Embryonic facial prominence (tissue), 1 donor: ENCODE data around the gene ARID5B.

Source experiments
- DNase-seq: peaks from one replicate; pipeline ENCODE4 v3.0.0-alpha.2; 2016; ENCODE audit errors: extremely low spot score

Gene ARID5B

DNA sequence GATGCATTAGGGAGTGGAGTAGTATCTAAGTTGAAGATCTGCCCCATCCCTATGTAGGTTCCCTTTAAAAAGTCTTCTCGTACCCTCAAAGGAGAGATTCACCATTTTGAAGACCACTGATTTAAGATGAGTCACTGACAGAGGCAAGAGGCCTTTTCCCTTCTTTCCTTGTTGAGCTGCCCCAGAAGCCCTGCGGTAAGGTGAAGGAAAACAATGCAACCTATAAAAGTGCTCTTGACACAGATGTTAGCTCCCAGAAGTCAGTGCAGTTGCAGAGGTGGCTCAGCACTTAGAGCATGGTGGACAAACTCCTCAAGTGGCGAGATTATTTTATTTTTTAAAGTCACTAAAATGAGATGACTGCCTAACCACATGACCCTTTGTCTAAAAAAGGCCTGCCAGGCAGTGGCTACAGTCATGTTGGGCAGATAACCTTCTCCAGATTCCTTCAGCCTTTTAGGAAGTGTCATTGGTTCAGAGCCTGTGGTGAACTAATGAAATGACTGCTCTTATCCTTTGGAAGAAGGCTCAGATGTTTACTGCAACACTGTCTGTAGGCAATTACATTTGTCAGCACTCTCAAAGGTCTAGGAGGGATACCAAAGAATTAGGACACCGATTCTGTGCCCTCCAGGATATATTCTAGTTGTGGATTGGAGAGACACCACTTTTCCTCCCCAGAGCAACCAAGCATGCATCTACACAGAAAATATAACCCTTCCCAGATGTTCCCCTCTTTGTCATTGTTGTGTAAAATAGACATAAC lies 88.7 kb downstream of the ARID5B start:
- no peak for DNase-seq

DNA sequence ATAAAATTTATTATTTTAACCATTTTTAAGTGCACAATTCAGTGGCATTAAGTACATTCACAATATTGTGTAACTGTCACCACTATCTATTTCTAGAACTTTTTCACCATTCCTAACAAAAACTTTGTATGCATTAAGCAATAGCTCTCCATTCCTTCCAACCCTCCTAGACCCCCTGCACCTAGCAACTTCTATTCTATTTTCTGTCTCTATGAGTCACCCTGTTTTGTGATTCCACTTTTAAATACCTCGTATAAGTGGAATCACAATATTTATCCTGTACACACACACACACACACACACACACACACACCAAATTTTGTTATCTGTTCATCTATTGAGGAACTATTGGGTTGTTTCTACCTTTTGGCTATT lies 89.2 kb downstream of the ARID5B start:
- DNase-seq, result no peak

DNA sequence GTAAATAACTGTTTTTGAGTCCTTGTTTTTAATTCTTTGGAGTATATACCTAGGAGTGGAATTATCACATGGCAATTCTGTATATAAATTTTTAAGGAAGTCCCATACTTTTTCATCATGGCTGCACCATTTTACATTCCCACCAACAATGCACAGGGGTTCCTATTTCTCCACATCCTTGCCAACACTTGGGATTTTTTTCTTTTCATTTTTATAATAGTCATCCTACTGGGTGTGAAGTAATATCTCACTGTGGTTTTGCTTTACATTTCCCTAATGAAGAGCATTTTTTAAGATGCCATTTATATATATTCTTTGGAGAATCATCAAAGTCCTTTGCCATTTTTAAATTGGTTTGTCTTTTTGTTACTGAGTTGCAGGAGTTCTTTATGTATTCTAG lies 89.7 kb downstream of the ARID5B start:
- DNase-seq, result no peak

DNA sequence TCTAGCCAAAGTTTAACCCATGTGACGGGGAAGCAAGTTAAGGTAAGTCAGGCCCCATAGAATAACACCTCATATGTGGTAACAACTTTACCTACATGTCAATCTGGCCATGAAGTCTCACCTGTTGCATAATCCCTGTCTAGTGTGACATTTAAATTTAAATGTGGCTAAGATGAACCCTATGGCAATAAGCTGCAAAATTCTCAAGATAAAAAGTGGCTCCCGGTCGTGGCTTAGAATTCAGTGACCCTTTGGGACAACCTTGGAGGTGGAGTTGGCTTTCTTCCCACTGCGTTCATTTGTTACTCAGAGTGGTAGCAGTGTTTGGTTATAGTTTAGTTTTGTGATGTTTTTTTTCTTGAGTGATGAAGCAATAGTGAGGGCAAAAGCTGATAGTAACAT lies 90.6 kb downstream of the ARID5B start:
- DNase-seq, result no peak

DNA sequence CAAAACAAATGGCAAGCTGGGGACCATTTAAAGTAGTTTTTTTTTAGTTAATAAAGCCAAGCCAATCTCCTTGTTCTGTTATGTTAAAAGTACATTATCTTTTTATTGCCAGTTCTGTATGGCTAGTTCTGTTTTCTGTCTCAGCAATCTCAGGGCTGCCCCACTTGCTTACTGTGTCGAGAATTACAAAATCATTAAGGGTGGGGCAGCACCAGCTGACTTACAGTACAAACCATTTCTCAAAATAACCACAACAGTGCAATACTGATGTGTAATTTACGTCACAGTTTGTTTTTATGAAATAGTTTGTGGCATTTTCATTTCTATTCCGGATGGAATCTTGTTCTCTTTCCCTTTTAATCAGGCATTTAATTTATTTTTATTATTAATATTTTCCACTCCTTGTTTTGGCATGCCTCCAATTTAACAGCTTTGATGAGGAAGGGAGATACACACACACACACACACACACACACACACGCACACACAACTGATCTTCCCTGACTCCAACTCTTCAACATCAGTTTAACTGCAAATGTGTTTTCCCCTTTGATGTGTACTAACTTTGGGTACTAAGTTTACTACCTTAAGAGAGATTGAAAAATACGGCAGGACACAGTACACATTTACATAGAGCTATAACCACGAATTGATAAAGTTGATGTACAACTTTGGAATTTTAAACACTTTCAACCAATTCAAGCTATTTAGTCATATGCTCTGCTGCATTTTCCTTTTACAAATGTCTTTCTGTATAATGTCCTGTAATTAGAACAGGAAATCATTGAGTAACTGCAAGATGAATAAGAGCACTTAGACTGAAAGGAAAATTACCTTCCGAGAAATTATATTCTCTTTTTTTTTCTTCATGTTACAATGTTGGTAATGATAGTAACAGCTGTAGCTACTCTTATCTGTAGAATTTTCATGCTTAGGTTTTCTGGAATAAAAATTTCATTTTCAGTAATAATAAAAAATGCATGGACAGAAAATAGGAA lies 91.5 kb downstream of the ARID5B start:
- no peak for DNase-seq

DNA sequence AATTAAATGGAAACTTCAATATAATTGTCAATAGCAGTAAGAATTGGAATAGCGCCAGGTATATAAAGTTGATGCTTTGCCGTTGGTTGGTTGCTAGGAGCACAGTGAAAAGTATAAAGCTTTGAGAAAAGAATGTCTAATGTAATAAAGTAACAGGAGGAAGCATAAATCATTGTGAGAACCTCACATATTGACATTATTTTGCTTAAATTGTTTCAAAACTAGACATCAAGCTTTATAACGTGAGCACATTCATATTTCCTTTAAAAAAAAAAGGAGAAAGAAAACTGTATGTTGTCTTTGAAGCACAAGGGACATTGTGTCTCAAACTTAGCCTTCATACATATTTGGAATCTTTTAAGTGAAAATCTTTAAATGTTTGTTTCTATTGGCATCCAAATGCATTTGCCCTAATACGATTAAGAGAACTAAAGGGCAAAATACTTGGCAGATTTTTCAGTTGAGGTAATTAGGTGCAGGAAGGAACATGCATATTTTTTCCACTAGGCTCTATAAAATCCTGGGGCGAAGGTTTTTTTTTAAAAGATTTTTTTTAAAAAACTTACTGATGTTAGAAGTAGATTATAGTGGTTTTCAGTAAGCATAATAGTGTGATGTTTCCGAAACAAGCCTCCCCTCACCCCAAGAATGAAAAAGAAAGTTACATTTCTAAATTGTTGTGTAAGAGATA lies 92.4 kb downstream of the ARID5B start:
- no peak for DNase-seq

DNA sequence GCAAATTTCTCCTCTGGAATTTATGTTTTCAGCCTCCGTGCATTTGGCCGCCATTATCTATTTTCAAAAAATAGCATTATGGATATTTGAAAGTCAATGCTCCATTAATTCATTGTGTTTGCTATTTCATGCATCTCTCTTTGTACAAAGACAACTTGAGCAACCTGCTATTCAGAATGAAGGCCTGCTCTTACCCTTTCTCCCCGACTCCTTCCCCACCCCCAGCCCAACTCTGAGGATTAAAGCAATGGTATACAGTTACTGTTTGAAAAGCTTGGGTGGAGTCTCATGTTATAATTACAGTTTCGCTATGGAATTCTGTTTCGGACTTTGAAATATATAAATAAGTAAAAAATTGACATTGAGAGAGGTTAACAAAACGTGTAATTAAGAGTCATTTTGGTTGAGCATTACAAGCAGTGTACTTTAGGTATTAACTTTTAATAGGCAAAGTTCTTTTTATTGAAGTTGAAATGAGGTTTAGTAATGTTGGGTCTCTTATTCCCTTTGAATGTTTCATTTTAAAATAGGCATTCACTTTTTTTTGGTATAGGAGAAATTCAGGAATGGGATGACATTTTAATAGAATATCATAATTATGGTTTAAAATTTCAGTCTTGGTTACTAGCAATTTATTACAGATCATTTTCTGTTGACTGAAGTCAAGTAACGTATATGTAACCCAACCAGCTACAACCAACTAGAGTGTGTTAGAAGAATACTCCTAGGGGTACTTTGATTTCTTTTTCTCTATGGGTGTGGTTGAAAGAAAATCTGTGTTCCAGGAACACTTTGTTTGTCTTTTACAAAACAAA lies 93.1 kb downstream of the ARID5B start:
- no peak for DNase-seq

DNA sequence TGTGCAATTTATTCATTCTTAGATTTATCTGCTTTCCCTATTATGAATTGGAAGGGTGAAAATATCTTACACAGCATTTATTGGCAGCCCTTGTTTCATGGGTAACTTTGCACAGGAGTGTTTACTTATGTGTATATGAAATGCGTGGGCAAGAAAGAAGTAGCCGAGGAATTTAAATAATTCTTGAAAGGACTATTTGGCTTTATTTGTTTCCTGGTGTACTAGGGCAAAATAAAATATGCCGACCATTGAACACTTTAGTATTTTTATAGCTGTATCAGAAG lies 93.7 kb downstream of the ARID5B start:
- DNase-seq, result no peak

DNA sequence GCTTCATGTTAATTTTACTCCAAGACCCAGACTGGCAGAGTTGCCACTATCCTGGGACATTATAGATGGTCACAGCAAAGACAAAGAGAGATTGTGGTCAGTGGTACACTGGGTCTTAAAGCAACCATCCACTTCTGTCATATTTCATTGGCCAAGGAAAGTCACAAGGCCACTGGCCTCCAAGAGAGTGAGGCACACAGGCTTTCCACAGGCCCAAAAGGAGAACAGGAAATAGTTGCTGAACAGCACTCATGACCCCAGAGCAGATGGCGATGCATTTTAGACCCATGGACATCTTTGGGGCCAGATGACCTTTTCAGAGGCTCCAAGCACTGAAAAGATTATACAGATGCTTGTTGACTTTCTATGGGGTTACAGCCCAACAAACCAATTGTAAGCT lies 97.4 kb downstream of the ARID5B start:
- DNase-seq, result no peak

DNA sequence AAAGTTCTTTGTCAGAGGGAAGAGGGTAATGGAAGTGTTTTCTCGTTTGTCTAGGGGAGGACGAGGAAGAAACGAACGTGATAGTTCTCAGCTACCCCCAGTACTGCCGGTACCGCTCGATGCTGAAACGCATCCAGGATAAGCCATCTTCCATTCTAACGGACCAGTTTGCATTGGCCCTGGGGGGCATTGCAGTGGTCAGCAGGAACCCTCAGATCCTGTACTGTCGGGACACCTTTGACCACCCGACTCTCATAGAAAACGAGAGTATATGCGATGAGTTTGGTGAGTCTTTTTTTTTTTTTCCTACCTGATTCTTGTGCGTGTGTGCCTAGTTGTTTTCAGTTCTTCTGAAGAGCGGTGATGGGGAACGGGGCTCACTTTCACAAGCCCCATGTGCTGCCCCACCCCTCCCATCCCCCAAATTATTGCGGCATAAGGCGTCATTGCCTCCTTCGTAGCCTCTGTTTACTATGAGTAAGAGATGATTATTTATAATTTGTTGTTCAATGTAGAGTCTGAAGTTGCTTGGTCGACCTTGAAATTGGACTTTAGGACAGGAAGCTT lies 98.6 kb downstream of the ARID5B start:
- DNase-seq, result no peak

DNA sequence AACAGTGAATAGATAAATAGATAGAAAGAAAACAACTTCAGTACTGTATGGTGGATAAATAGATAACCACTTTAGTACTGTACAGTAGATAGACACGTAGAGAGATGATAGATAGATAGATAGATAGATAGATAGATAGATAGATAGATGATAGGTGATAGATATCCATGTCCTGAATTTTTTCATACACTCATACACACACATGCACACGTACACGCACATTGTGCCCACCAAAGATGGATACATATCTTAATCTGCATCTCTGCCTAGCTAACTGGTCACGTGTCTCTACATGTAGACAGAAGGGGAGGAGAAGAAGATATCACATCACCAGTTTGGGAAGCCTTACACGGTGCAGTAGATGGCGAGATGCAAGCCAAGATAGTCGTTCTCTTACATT lies 99.2 kb downstream of the ARID5B start:
- DNase-seq, result no peak

DNA sequence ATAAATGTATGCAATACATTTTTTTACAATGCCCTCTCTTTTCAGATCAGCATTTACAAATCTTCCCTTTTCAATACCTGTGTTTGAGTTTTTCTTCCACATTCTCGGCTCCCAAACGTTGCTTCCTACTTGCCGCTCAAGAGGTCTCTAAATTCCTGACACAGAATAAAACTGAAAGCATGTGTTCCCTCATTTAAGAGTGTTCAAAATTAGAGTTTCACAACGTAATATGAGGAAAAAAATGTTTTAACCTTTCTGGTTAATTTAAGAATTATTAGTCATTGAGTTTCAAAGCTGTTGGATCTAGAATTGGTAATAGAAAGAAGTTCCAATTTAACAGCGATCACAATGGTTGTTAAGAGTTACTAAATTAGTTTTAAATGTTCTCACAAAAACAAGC lies 100.4 kb downstream of the ARID5B start:
- DNase-seq, result no peak

DNA sequence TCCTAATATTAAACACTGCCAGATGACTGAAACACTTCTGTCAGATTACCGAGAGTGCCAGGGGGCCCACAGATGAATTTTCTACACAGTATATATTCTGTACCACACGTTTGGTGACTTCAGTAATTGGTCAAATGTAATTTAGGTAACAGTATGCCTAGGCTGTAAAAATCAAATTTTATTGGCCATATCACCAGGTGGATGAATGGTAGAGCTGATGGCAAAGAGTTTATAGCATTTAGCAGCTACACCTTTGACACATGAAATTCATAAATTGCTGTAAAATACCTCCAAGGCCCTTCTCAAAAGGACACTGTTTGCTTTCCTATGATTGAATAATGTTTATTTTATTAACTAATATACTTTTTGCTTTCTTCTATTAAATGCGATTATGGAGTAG lies 101.3 kb downstream of the ARID5B start:
- DNase-seq, result no peak

DNA sequence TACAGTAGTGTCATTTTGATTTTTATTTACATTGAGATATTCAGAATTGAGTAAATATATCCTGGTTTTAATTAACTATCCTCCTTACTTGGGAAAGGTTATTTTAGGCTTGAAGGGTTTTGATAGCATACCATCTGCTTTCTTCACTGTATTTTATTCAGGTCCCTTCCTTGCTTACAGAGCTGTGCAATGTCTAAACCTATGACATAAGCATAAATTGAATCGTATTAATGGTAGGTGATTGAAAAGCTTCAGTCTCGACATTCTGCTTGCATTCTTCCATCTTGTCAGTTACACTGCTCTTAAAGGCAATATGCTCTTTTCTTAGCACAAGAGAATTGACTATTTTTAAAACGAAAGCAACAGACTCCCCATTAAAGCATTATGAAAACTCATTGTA lies 102.5 kb downstream of the ARID5B start:
- DNase-seq, result no peak

DNA sequence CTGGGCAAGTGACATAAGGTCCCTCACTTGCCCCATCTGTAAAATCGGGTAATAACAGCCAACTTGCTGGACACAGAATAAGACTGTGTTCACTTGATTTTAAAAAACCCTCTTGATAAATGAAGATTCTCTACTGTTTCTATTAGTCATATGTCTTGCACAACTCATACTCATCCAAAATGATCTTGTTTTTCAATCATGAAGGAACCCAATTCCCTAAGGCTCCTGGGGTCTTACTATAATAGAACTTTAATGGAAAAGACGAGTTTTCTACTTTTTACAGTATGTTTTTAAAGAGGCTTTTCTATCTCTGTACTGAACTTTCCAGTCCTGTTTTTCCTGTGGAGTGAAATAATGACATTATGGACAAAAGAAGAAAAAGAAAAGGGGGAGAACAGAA lies 103.8 kb downstream of the ARID5B start:
- DNase-seq, result no peak

DNA sequence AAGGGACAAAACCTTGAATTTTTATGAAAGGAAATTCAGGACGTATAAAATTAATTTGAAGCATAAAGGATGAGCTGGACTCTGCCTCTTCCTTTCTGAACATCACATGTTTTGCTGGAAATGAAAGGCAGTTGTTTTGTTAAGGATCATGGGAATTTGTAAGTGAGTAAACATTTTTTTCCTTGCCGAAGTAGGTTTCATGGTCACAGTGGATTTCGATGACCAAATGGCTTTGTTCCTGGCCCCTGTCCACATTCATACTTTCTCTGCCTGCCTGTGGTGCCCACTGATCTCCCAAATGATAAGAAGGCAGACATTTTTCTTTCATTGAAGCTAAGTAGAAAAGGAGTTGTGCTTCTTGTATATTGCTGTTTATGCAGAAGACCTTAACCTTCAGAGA lies 104.2 kb downstream of the ARID5B start:
- no peak for DNase-seq

DNA sequence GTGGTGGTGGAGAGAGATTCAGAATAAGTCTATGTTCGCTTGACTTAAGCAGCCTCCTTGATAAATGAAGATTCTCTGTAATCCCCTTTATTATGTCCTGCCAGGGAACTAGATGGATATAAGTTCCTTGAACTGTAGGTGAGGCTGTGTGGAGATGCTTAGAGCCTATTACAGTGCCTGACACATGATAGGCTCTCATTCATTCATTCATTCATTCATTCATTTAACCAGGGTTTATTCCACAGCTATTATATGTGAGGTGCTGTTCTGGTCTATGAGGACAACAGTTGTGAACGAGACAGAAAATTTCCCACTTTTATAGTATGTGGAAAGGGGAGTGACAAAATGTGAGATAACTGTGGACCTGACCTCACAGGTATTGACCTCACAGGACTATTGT lies 105.6 kb downstream of the ARID5B start:
- DNase-seq, result no peak

DNA sequence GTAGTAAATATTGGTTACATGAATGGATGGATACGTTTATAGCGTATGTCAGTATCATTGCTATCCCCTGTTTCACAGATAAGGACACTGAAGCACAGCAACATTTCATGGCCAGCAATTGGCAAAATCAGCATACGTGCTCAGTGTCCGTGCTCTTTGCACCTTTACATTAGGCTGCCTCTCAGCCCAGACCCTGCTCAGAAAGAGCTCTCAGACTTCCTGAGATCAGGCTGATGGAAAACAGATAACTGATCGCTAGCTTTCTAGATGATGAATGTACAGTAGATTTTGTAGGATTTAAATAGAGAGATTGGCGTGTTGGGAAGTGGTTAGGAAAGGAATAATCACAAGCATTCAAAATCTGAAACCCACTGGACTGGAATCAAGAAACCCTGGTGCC lies 106.7 kb downstream of the ARID5B start:
- DNase-seq, result no peak

DNA sequence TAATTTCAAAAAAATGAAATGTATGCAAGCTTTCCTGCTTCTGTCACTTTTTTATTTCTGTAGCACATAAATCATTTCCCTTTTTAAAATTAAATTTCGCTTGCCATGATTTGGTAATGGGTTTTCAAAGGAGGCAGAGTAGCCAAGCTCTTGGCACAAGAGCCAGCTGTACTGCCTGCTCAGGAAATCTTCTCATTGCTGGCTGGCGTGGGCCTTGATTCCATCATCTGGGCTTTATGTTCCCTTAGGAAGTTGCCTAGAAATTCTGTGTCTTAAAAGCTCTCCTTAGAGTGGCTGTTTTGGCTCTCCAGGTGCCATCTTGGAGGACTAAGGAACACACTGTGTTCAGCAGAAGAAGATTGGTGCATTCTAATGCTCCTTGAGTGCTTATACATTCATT lies 107.4 kb downstream of the ARID5B start:
- DNase-seq, result no peak

DNA sequence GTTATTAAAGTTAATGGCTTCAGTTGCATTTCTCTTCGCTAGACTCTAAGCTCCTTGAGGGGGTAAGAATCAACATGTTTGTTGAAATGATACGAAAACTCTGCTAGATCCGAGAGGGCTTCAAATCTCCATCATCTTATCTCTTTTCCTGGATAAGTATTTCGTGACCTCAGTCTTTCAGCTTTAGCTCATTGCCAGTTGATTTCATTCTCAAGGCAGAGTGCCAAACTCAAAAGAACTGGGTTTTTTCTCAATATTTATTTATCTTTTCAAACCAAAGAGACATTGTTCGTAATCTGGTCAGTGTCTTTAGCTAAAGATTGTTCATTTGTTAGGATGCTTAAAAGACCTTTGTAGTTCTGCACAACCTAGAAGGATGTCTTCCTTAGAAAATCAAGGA lies 108.9 kb downstream of the ARID5B start:
- no peak for DNase-seq

DNA sequence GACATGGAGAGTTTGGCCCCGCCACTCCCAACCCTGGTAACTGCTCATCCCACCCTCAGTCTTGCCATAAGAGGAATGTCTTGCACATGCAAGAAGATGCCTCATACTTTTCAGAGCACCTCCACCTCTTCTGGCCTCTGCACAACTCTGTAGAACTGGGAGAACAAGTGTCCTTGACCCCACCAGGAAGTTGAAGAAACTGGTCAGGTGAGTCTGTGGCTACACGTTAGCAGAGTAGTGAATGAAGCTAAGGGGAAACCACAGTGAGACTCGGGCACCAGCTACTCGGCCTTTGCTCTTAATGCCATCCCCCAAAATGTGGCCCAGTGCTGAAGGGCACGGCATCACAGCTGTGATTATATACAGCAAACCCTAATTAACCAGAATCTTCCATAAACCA lies 110.1 kb downstream of the ARID5B start:
- DNase-seq, result no peak

DNA sequence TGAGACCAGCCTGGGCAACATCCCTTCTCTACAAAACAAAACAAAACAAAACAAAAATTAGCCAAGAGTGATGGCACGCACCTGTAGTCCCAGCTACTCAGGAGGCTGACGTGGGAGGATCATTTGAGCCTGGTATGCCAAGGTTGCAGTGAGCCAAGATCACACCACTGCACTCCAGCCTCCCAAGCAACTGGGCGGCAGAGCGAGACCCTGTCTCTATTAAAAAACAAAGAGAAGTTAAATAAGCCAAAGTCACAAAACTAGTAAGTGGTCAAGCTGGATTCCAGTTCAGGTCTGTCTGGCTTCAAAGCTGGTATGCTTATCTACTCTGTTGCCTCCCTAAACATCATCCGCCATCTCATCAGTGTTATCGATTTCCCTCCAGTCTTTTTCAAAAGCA lies 110.8 kb downstream of the ARID5B start:
- no peak for DNase-seq
